Activated CD4-positive, alpha-beta memory T cell treated with anti-CD3 and anti-CD28 coated beads, Interleukin-2, amount 10 ng/mL, durations not matched to agents 7 days and 5 days (primary cell): ENCODE results near the gene MGAM2. TPM values are rescaled to one million over a fixed set of nuclear protein-coding genes. Genes with fewer than 3 reads are reported as not detected.

ENCODE experiments used
- CTCF ChIA-PET: fragments of 350-600 bp; sonication (Branson Sonifier 250); formaldehyde crosslinking; loops from one replicate; lab custom pipeline; 2021; ENCODE audit warnings: antibody characterized with exemption, inconsistent platforms; lab: Charles Lee
- POLR2A ChIA-PET: fragments of 350-600 bp; sonication (Branson Sonifier 250); formaldehyde crosslinking; loops from one replicate; lab custom pipeline; 2021; ENCODE audit warnings: antibody characterized with exemption; lab: Charles Lee
- DNase-seq: peaks from one replicate; pipeline ENCODE4 v3.0.0-alpha.2; 2020
- H3K27ac Mint-ChIP-seq: one replicate; pipeline ENCODE4 v1.8.0; 2021; ENCODE audit warnings: mild to moderate bottlenecking, mixed read lengths
- H3K27me3 Mint-ChIP-seq: one replicate; pipeline ENCODE4 v1.8.0; 2021; ENCODE audit warnings: mixed read lengths
- H3K36me3 Mint-ChIP-seq: one replicate; pipeline ENCODE4 v1.8.0; 2021; ENCODE audit warnings: low read depth, mixed read lengths
- H3K4me1 Mint-ChIP-seq: one replicate; pipeline ENCODE4 v1.8.0; 2021; ENCODE audit warnings: mixed read lengths
- H3K4me3 Mint-ChIP-seq: one replicate; pipeline ENCODE4 v1.8.0; 2021; ENCODE audit warnings: mild to moderate bottlenecking, mixed read lengths
- H3K9me3 Mint-ChIP-seq: one replicate; pipeline ENCODE4 v1.8.0; 2021; ENCODE audit warnings: mixed read lengths
- total RNA-seq, 2 experiments: library from RNA; stranded (reverse); gene quantifications; one replicate each; pipeline ENCODE4 v1.2.3, GENCODE V29; 2021

Gene MGAM2
- total RNA-seq, 2 experiments from 2014 or later, result not detected

- ChIA-PET POLR2A (no interaction called here), CTCF (no interaction called here)
- H3K9me3 Mint-ChIP-seq, result no peaks in the 10 kb centered on the region
- no peak overlapping the region for H3K4me3 Mint-ChIP-seq
- H3K36me3 Mint-ChIP-seq, result no peaks in the 10 kb centered on the region
- no peak overlapping the region for H3K27ac Mint-ChIP-seq
- DNase-seq, result no peak
- H3K4me1 Mint-ChIP-seq, result no peaks in the 10 kb centered on the region
- H3K27me3 Mint-ChIP-seq, result peaks cover 6% of the 10 kb centered on the region
Observed at GRCh38 chr7:142168746-142169145, 57.2 kb downstream of the MGAM2 start.

- H3K4me1 Mint-ChIP-seq, result peaks cover 6% of the 10 kb centered on the region
- H3K9me3 Mint-ChIP-seq, result no peaks in the 10 kb centered on the region
- ChIA-PET CTCF (no interaction called here), POLR2A (no interaction called here)
- H3K27ac Mint-ChIP-seq, result no peak overlapping the region
- H3K4me3 Mint-ChIP-seq, result no peak overlapping the region
- no peak for DNase-seq
- H3K36me3 Mint-ChIP-seq, result no peaks in the 10 kb centered on the region
- peaks cover 4% of the 10 kb centered on the region for H3K27me3 Mint-ChIP-seq
Observed at GRCh38 chr7:142172932-142173331, 61.4 kb downstream of the MGAM2 start.

- H3K4me1 Mint-ChIP-seq, result peaks cover 12% of the 10 kb centered on the region
- no peak overlapping the region for H3K4me3 Mint-ChIP-seq
- ChIA-PET POLR2A (no interaction called here), CTCF (no interaction called here)
- no peak for DNase-seq
- peaks cover 6% of the 10 kb centered on the region for H3K27me3 Mint-ChIP-seq
- no peaks in the 10 kb centered on the region for H3K36me3 Mint-ChIP-seq
- no peak overlapping the region for H3K27ac Mint-ChIP-seq
- H3K9me3 Mint-ChIP-seq, result no peaks in the 10 kb centered on the region
Observed at GRCh38 chr7:142174441-142174840, 62.9 kb downstream of the MGAM2 start.

- Mint-ChIP-seq H3K36me3 (no peaks in the 10 kb centered on the region), H3K4me1 (peaks cover 12% of the 10 kb centered on the region), H3K27me3 (peaks cover 14% of the 10 kb centered on the region), H3K4me3 (no peak overlapping the region), H3K9me3 (no peaks in the 10 kb centered on the region), H3K27ac (no peak overlapping the region)
- DNase-seq, result no peak
- POLR2A ChIA-PET, result no interaction called here
- CTCF ChIA-PET, result no interaction called here
Observed at GRCh38 chr7:142175594-142175993, 64.1 kb downstream of the MGAM2 start.

- CTCF ChIA-PET, result no interaction called here
- Mint-ChIP-seq H3K9me3 (no peaks in the 10 kb centered on the region), H3K4me3 (no peak overlapping the region), H3K36me3 (no peaks in the 10 kb centered on the region), H3K27me3 (peaks cover 13% of the 10 kb centered on the region), H3K27ac (no peak overlapping the region), H3K4me1 (peaks cover 12% of the 10 kb centered on the region)
- POLR2A ChIA-PET, result no interaction called here
- no peak for DNase-seq
Observed at GRCh38 chr7:142176901-142177300, 65.4 kb downstream of the MGAM2 start.

GRCh38 chr7:142177869-142178268 lies 66.4 kb downstream of the MGAM2 start:
- Mint-ChIP-seq H3K4me3 (no peak overlapping the region), H3K27ac (no peak overlapping the region), H3K36me3 (no peaks in the 10 kb centered on the region), H3K4me1 (peaks cover 12% of the 10 kb centered on the region), H3K9me3 (no peaks in the 10 kb centered on the region), H3K27me3 (peaks cover 13% of the 10 kb centered on the region)
- POLR2A ChIA-PET, result no interaction called here
- no peak for DNase-seq
- CTCF ChIA-PET, result no interaction called here

- no peak overlapping the region for H3K27ac Mint-ChIP-seq
- peaks cover 12% of the 10 kb centered on the region for H3K4me1 Mint-ChIP-seq
- peaks cover 23% of the 10 kb centered on the region for H3K27me3 Mint-ChIP-seq
- no peaks in the 10 kb centered on the region for H3K36me3 Mint-ChIP-seq
- no peaks in the 10 kb centered on the region for H3K9me3 Mint-ChIP-seq
- CTCF ChIA-PET, result interaction anchor here (1.7 kb wide), 1 partner anchor 205 kb away, joined by 4 read pairs; no protein-coding TSS in a partner anchor
- POLR2A ChIA-PET, result no interaction called here
- no peak for DNase-seq
- no peak overlapping the region for H3K4me3 Mint-ChIP-seq
Observed at GRCh38 chr7:142180426-142180825, 68.9 kb downstream of the MGAM2 start.

- POLR2A ChIA-PET, result no interaction called here
- no peaks in the 10 kb centered on the region for H3K9me3 Mint-ChIP-seq
Observed at GRCh38 chr7:142181211-142181610, 69.7 kb downstream of the MGAM2 start.

GRCh38 chr7:142181966-142182365 lies 70.4 kb downstream of the MGAM2 start:
- Mint-ChIP-seq H3K27me3 (peaks cover 32% of the 10 kb centered on the region), H3K36me3 (no peaks in the 10 kb centered on the region), H3K27ac (no peak overlapping the region), H3K4me3 (no peak overlapping the region), H3K4me1 (peaks cover 12% of the 10 kb centered on the region), H3K9me3 (no peaks in the 10 kb centered on the region)
- POLR2A ChIA-PET, result no interaction called here
- CTCF ChIA-PET, result interaction anchor here (1.7 kb wide), 1 partner anchor 206 kb away, joined by 4 read pairs; no protein-coding TSS in a partner anchor
- no peak for DNase-seq

More at GRCh38 chr7:142181211-142181610, 69.7 kb downstream of the MGAM2 start:
- no peak for DNase-seq
- Mint-ChIP-seq H3K4me1 (peaks cover 12% of the 10 kb centered on the region), H3K36me3 (no peaks in the 10 kb centered on the region), H3K4me3 (no peak overlapping the region), H3K27me3 (peaks cover 28% of the 10 kb centered on the region), H3K27ac (no peak overlapping the region)
- CTCF ChIA-PET, result interaction anchor here (1.7 kb wide), 1 partner anchor 206 kb away, joined by 4 read pairs; no protein-coding TSS in a partner anchor

- DNase-seq, result no peak
- Mint-ChIP-seq H3K27me3 (peaks cover 28% of the 10 kb centered on the region), H3K36me3 (no peaks in the 10 kb centered on the region), H3K4me3 (no peak overlapping the region), H3K9me3 (no peaks in the 10 kb centered on the region), H3K4me1 (peaks cover 10% of the 10 kb centered on the region), H3K27ac (no peak overlapping the region)
- POLR2A ChIA-PET, result no interaction called here
- CTCF ChIA-PET, result interaction anchor here (2.0 kb wide), 1 partner anchor 209 kb away, joined by 12 read pairs; no protein-coding TSS in a partner anchor
Observed at GRCh38 chr7:142185069-142185468, 73.6 kb downstream of the MGAM2 start.

- Mint-ChIP-seq H3K4me1 (peaks cover 10% of the 10 kb centered on the region), H3K9me3 (no peaks in the 10 kb centered on the region), H3K27me3 (peaks cover 25% of the 10 kb centered on the region), H3K4me3 (no peak overlapping the region), H3K27ac (no peak overlapping the region), H3K36me3 (no peaks in the 10 kb centered on the region)
- ChIA-PET CTCF (interaction anchor here (2.0 kb wide), 1 partner anchor 210 kb away, joined by 12 read pairs; no protein-coding TSS in a partner anchor), POLR2A (no interaction called here)
- DNase-seq, result no peak
Observed at GRCh38 chr7:142185801-142186200, 74.3 kb downstream of the MGAM2 start.

- Mint-ChIP-seq H3K9me3 (no peaks in the 10 kb centered on the region), H3K27me3 (peaks cover 33% of the 10 kb centered on the region), H3K27ac (no peak overlapping the region), H3K36me3 (no peaks in the 10 kb centered on the region), H3K4me3 (no peak overlapping the region), H3K4me1 (peaks cover 10% of the 10 kb centered on the region)
- no peak for DNase-seq
- ChIA-PET CTCF (no interaction called here), POLR2A (no interaction called here)
Observed at GRCh38 chr7:142188154-142188553, 76.6 kb downstream of the MGAM2 start.

- H3K4me3 Mint-ChIP-seq, result no peak overlapping the region
- DNase-seq, result no peak
- peaks cover 10% of the 10 kb centered on the region for H3K4me1 Mint-ChIP-seq
- H3K36me3 Mint-ChIP-seq, result no peaks in the 10 kb centered on the region
- POLR2A ChIA-PET, result no interaction called here
- no peaks in the 10 kb centered on the region for H3K9me3 Mint-ChIP-seq
- H3K27me3 Mint-ChIP-seq, result peaks cover 39% of the 10 kb centered on the region
- CTCF ChIA-PET, result interaction anchor here (0.7 kb wide), 1 partner anchor 214 kb away, joined by 4 read pairs; no protein-coding TSS in a partner anchor
- H3K27ac Mint-ChIP-seq, result no peak overlapping the region
Observed at GRCh38 chr7:142188846-142189245, 77.3 kb downstream of the MGAM2 start.

- no peaks in the 10 kb centered on the region for H3K36me3 Mint-ChIP-seq
- DNase-seq, result no peak
- peaks cover 23% of the 10 kb centered on the region for H3K27me3 Mint-ChIP-seq
- CTCF ChIA-PET, result no interaction called here
- no peaks in the 10 kb centered on the region for H3K9me3 Mint-ChIP-seq
- H3K4me3 Mint-ChIP-seq, result no peak overlapping the region
- POLR2A ChIA-PET, result no interaction called here
- H3K27ac Mint-ChIP-seq, result no peak overlapping the region
- H3K4me1 Mint-ChIP-seq, result no peaks in the 10 kb centered on the region
Observed at GRCh38 chr7:142194201-142194600, 82.7 kb downstream of the MGAM2 start.
